HL-60/S4 (cell line): ENCODE results near the gene FEZF1.
"Not testable (repeated sequence)": the region's sequence is repeated elsewhere in the genome, so short reads cannot be mapped to it uniquely, and the experiment has no call there.

Source experiments
- in situ Hi-C: fragments of 300-500 bp; cut with MboI; formaldehyde crosslinking; loops from 2 replicates; pipeline ENCODE4 v1.14.3; 2022; ENCODE audit warnings: low sequenced_read_pairs

The FEZF1 gene

DNA sequence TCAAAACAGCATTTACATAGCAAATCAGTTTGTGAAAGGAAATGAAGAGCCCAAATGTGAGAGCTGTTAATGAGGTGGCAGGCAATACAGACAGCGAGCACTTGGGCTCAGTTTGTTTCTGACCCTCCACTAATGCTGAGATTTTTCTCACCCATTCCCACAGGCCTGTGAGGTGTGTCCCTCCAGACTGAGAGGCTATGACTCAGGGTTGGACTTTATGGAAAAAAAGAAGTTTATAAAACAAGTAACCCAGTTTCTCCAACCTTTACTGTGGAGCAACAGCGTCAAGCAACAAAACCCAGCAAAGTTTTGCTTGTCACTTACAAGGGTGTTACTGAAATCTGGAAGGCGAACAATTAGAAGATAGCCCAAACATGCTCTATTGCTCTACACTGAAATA lies 4.9 kb upstream of the FEZF1 start:
- in situ Hi-C loops, result no loop called here

DNA sequence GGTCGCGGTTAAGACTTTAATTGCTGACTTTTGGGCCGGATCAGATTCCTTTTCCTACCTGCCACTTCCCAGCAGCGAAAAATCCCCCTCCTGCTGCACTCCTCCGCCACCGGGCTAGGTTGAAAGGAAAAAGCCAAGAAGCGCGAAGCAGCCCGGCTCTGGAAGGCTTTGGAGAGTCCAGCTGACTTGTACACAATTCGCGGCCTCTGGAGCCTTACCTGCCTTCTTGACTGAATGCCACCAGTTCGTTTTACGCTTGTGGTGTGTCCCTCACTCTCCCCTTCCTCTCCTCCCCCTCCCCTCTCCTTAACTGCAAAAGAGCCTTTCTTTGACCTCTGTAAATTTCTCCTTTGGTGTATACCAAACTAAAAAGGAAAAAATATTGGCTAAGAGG lies 2.7 kb upstream of the FEZF1 start:
- in situ Hi-C loops, result no loop called here

DNA sequence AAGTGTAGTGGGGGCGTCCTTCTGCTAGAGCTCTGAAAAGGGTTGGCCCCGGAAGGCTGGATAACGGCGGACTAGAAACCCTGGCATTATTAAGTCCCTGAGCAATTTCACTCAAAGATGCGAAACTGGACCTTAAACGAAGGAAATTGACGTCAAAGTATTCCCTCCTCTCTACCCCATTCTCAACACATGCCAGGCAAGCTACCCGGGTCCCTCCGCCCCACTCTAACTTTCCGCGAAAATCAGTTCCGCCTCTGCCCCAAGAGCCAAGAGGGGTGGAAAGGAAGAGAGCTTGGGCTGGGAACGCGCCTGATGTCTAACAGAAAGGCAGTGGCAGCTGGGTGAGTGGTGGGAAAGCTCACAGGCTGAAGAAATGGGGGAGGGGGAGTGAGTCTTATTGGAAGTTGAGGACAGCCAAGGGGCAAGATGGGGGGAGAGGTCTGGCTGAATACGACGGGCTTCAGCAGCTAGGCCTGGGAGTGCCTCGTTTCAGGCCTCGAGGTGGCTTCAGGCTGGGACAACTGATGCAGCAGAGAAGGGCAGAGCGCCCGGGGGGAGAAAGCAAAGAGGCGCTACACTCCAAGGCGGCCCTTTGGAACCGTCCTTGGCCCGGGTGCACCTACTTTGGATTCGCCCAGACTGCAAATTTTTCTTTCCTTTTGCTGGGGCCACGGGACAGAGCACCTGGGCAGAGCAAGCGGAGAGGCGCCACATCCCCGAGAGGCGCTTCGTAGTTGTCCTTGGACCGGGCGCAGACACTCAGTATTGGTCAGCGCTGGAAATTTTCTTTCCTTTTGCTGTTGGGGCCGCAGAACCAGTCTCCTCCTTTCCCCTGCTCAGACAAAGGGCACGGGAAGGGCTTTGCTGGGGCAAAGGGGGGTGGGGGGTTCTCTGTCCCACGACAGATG lies 2.0 kb upstream of the FEZF1 start:
- in situ Hi-C loops, result no loop called here

DNA sequence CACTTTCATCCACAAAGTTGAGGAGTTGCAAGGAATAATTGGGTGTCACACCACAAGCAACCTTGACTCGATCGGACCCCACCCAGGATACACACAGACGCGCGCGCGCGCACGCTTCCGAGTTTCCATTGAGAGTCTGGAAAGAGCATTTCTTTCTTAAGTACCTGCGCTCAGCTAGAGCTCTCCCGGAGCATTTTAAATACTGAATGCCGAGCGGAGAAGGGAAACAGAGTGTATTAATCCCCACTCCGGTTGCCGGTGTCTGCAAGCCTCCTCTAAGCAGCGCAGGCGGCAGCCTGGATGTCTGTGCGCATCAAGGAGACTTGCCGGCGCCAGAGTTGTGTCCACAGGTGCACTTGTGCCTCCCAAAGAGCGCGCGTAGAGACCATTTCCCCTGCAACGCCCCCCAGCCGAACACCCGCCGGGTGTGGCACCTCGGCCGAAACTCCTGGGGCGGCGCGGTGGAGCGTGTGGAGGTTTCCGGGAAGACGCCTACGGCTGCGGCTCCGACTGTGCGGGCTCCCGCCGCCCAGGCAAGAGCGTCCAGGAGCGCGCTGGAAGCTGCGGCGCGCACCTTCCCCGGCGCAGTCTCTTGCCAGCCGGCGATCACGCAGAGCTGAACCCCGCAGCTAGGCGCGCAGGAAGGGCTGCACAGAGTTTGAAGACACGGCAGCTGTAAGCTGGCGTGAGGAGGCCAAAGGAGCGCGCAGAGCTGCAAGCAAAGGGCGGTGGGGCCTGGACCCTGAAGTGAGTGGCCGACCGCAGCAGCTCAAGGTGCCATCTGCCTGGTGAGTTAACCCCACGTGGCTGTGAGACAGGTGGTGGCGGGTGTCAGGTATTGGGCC lies 1.1 kb upstream of the FEZF1 start:
- in situ Hi-C loops, result no loop called here

DNA sequence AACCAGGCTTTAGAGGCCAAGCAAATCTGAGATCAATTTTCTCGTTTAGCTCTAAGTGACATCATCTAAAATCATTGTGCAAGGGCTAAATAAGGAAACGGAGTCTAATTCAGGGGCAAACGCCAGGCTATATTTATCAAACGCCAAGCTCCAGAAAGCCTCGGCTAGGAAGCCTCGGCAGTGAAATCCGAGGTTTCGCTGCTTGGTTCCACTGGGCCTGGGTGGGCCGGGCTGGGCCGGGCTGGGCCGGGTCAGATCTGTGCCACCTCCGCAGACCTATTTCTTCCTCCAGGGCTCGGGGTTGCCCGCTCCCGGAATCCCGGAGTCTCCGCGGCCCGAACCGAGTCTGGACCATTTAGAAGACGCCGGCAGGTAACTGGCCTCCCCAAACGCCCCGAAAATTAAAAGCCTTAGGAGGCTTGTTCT lies 459 bp upstream of the FEZF1 start:
- in situ Hi-C loops, result no loop called here

DNA sequence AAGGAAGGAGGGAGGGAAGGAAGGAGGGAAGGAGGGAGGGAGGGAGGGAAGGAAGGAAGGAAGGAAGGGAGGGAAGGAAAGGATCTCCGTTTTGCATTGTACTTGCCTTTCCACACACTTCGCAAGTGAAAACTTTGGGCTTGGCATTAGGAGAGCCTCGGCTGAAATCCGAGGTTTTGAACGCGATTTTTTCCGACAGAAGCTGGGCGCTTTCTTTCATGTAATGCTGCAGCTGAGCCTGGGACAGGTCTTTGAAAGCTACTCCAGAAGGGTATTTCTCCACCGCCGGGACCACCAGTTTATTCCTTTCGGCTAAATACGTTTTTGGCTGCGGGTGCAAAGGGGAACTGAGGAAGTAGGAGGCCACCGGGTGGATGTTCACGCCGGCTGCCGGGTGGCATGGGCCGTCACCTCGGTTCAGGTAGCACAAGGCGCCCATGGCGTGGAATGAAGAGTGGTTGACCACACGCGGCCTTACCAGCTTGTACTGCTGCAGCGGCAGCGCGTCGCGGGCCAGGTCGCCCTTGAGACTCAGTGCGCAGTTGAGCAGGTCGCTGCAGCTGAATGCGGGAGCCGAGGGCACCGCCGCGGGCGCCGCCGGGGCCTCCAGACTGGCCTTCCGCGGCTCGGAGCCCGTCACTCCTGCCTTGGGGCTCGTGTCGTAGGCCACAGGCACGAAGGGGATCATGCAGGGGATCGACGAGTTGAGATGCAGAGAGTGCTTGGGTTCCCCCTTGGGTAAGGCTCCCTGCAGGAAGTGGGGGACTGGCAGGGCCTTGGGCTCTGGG lies 825 bp downstream of the FEZF1 start:
- in situ Hi-C loops, result no loop called here

DNA sequence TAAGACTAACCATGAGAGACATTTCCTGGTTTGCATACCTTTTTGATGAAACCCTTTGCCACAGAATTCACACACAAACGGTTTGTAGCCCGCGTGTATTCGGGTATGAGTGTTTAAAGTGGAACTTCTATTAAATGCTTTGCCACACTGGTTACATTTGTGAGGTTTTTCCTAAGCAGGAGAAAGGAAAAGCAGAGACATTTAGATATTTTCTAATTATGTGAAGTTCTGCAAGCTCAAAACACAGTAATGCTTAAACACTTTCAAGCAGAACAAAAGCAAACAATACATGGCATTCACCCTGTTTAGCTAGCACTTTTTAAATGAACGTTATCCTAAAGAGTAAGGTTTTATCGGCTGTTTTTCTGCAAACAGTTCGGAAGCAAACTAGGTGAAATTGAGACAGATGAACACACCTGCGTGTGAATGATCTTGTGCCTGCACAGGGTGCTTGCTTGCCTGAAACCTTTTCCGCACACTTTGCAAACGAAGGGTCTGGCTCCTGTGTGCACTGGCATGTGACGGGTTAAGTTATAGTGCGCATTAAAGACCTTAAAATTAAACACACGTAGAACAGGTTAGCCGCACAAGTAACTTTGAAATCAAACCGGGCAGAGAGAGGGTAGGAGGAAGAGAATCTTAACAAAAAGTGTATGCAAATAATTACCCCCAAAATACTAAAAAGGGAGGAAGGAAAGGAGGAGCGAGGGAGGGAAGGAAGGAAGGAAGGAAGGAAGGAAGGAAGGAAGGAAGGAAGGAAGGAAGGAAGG lies 1.6 kb downstream of the FEZF1 start:
- in situ Hi-C loops, result no loop called here

DNA sequence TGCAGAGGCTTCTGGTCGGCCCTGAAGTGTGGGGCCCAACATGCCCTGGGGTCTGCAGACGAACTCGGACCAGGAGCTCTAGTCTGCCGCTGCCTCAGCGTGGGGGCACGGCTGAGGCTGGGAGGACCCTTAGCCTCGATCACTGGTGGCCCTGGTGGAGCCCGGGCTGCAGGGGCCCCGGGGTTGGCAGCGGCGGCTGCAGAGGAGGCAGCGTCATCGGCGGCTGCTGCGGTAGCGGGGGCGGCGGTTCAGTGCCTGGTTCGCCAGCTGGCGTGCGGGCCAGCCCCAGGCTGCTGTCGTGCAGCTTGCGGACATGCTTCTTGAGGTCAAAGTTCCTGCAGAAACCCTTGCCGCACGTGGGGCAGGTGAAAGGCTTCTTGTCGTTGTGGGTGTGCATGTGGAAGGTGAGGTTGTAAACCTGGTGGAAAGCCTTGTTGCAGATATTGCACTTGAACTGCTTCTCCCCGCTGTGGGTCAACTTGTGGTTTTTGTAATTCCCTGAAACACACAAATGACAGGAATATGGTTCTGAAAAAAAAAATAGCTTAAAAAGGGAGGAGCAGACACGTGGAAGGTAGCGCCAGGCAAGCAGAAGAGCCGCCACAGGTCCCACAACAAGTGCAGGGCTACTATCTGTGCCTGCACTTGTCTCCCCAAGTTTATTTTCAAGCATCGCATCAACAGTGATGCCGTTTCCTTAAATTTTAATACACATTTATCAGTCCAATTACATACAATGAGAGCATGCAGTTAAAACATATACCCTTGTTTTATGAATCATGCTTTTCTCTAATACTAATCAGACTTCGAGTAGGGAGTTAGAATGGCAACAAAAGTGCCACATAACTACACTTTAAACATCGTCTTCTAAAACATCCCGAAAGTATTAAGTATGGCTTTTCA lies 2.4 kb downstream of the FEZF1 start:
- in situ Hi-C loops, result no loop called here

DNA sequence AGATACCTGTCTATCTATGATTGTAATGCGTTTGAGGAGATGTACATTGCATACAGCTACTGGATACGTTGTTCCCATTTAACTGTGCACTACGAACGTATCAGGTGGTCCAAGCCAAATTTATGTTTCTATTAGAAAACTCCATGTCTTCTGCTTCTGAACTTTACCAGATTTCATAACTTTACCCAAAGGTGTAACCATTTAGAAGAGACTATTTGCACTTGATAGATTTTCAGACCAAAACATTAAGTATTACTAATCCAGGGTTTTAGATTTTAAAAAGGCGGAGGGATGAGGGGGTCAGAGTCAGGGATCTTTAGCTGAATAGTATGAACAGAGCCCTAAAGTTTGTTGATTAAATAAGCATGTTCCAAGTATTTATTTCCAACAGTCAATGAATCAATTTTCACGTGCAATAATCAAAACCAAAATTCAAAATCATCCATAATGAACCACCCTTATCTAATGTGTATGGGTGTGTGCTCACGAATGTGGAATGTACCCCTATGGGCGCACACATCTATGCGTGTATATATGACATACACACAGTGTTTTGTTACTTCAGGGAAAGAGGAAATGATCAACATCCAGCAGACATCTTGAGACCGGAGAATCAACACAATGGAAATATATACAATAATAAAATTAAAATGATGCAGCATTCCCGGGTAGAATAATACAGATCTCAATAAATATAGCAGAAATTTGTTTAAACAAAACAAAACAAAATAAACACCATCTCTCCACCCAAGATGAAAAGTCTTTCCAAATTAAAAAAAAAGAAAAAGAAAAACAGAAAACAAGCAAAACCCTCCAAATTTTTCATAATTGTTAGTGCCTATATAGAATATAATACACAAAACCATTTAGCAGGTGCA lies 3.4 kb downstream of the FEZF1 start:
- in situ Hi-C loops, result no loop called here

DNA sequence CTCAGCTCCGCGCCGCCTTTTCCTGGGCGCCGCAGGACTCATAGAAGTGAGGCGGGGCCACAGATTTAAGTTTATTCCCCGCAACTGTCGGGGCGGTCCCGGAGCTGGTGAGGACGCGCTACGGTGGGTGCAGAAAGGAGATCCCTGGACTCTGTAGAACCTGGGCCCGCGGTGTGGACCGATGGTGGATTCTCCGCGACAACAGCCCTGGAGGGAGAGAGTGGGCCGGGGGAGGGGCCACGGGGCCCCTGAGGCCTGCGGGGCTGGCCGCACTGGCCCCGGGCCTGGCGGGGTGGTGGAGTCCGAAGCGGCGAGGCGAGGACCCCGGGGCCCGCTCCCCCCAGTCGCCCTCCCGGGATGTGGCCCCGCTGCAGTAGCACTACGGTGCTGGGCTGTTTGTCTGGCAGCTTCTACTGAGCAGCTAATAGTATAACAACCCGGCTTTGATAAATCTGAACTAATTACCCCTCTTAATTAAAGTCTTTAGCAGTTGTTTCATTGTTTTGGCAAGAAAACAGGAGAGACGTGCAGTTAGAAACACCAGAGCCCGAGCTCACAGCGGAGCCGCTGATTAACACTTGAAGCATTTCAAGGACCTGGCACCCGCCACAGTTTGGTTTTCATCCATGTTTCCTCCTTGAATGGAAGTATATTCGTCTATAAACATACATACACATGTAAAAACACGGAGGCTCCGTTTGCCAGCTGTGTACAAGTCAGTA lies 4.2 kb downstream of the FEZF1 start:
- in situ Hi-C loops, result no loop called here

DNA sequence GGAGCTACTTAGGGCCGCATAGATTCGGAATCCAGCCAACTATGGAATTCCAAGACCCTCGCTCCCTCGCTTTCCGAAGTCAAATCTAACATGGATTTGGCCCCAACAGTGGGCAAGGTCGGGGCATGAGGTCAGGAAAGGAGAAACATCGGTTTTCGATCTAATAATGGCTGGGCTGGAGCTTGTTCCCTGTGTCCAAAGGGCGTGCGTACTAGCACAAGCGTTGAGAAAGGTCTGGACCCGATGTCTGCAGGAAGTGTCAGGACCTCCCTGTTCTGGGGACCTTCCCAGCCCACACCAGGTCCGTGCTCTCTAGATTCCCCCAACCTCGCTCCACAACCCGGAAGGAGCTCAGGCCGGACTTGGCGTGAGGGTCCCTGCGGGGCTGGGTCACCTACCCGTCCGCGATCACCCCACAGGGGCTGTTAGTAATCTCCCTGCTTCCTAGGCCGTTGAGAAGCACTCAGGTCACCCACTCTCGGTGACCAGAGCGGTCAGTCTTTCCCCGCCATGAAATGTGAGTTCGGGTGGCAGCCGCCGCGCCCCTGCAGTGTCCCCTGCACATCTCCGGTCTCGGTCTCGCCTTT lies 4.8 kb downstream of the FEZF1 start:
- in situ Hi-C loops, result no loop called here

DNA sequence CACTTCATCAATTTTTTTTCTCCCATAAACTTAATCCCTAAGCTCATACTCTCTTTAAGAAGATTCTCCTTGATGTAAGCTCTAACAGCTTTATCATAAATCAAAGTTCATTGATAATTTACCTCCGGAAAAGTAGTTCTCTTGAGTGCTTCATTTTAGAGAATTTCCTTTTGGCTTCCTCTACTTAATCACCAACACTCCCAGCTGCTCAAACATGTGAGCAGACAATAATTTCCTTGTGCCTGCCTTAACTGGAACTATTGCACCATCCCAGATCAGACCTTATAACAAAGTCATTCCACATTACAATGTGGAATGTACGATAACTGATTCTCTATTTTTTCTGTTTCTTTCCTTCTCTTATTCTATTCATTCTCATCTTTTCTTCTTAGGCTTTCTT lies 5.9 kb downstream of the FEZF1 start:
- in situ Hi-C loops, result no loop called here

DNA sequence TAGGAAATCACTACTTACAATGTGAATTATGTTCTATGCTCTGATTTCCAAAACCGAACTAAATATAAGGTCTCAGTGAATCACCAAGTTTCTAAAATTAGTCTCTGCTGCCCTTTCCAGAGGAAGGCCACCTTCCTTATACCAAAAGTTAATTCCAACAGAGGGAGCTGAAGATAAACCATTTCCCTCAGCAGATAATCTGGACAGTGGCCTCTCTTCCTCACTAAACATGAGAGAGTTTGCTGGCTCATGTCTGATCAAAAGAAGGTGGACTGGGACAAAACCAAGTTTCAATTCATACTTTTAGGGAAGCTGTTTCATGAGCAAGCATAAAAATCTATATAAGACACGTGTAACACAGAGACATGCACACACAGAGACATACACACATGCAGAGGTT lies 6.4 kb downstream of the FEZF1 start:
- in situ Hi-C loops, result no loop called here

DNA sequence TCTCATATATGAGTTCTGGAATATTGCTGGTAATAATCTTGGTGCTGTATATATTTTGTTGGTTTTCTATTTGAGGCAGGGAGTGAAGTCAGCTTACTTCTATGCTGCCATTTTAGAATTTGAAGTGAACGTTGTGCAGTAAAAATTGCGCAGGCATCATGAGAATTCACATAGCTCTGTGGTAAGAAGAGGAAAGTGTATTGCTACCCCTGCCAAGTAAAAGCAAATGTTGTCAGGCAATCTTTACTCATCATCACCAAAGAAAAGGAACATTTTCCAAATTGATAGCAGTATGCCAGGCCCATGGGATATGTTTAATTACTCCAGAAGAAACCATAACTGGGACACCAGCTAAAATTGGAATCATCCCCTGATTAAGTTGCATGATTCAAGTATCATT lies 13.4 kb downstream of the FEZF1 start:
- in situ Hi-C loops, result no loop called here

DNA sequence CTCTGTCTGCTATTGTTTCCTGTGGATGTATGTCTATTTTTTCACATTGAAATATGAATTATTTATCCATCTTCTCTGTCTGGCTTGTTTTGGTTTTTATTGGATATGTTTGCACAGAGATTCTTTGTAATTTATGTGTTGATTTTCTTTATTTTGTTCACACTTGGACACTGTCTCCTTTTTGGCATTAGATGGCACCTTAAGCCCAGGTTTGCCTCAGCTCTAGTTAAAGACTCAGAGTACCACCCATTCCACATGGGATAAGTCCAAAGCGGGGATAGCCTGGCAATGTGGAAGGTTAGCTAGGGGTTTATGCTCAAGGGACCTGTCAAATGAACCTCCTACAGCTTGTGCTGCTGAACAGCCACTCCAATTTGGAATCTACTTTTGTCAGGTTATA lies 14.1 kb downstream of the FEZF1 start:
- in situ Hi-C loops, result no loop called here

DNA sequence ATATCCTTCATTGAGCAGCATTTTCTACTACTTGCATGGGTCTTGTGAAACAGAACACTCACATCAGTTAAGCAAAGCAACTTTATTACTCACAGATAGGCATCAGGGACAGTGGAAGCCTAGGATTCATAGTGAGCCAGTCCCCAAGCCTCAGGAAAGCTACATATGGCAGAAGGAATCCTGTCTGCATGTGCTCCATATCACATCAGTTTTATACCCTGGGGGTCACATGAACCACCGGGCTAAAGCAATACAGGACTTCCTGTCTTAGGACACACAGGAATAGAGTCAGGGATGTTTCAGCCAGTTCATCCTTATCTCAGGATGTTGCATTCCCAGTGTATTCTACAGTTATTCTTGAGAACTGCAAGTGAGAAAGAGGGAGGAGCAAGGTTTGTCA lies 15.1 kb downstream of the FEZF1 start:
- in situ Hi-C loops, result no loop called here

DNA sequence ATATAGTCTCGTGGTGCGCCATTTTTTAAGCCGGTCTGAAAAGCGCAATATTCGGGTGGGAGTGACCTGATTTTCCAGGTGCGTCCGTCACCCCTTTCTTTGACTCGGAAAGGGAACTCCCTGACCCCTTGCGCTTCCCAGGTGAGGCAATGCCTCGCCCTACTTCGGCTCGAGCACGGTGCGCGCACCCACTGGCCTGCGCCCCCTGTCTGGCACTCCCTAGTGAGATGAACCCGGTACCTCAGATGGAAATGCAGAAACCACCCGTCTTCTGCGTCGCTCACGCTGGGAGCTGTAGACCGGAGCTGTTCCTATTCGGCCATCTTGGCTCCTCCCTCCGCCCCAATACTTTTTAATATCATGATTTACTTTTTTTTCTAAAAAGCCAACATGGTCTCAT lies 19.9 kb downstream of the FEZF1 start:
- in situ Hi-C loops, result not testable (repeated sequence)

DNA sequence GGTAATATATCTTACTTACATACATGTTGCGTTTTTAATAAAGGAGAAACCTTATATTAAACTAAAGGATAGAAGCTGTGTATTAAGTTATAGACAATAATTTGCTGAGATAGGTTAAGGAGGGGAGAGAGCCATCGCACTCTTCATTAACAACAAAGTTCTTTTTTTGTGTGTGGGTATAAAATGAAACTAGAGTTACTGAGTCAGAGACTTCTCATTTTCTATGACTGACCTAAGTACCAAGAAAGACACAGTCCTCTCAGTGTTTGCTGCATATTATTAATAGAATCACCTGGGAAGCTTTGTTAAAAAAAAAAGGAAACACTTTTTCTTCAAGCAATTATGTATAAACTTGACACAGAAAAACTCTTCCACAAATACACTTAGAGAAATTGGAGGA lies 31.4 kb downstream of the FEZF1 start:
- in situ Hi-C loops, result no loop called here
